Osteoblast (primary cell): ENCODE results near the gene DGKZ. TPM values are rescaled to one million over a fixed set of nuclear protein-coding genes. Genes with fewer than 3 reads are reported as not detected.

ENCODE experiments used
- DNase-seq: peaks from one replicate; pipeline ENCODE4 v3.0.0; 2011; ENCODE audit warnings: low spot score, mixed read lengths; ENCODE audit not compliant: insufficient read length; ENCODE audit errors: missing footprints
- H2AFZ ChIP-seq: 2 replicates; pipeline ENCODE4 v1.6.0; 2011; ENCODE audit warnings: mild to moderate bottlenecking, low read length
- H3K27ac ChIP-seq: 2 replicates; pipeline ENCODE4 v1.5.1; 2011; ENCODE audit warnings: mild to moderate bottlenecking, low read depth, low read length, moderate library complexity
- H3K27me3 ChIP-seq: 2 replicates; pipeline ENCODE4 v1.6.0; 2012; ENCODE audit warnings: mild to moderate bottlenecking, control low read depth, inconsistent platforms, low read length, moderate library complexity; ENCODE audit not compliant: insufficient read depth
- H3K36me3 ChIP-seq: 2 replicates; pipeline ENCODE4 v1.5.1; 2011; ENCODE audit warnings: mild to moderate bottlenecking, low read length, control low read depth, moderate library complexity; ENCODE audit not compliant: insufficient read depth
- H3K4me1 ChIP-seq: 2 replicates; pipeline ENCODE4 v1.5.1; 2011; ENCODE audit warnings: mild to moderate bottlenecking, low read length, control low read depth, moderate library complexity; ENCODE audit not compliant: insufficient read depth
- H3K4me2 ChIP-seq: 2 replicates; pipeline ENCODE4 v1.6.0; 2011; ENCODE audit warnings: mild to moderate bottlenecking, low read length; ENCODE audit not compliant: insufficient read depth
- H3K4me3 ChIP-seq: fragments of 200-600 bp; sonication (generic); 3 replicates; pipeline ENCODE4 v1.5.1; 2012; ENCODE audit warnings: mild to moderate bottlenecking, low read length, inconsistent platforms; ENCODE audit not compliant: insufficient read depth
- H3K79me2 ChIP-seq: 2 replicates; pipeline ENCODE4 v1.6.0; 2012; ENCODE audit warnings: mild to moderate bottlenecking, low read length, control low read depth, inconsistent platforms; ENCODE audit not compliant: insufficient read depth
- H3K9me3 ChIP-seq: 2 replicates; pipeline ENCODE4 v1.5.1; 2011; ENCODE audit warnings: low read depth, low read length, control low read depth
- H4K20me1 ChIP-seq: 2 replicates; pipeline ENCODE4 v1.6.0; 2012; ENCODE audit warnings: mild to moderate bottlenecking, low read length, control low read depth; ENCODE audit not compliant: insufficient read depth
- CTCF ChIP-seq: IDR thresholded peaks from 2 replicates; pipeline ENCODE4 v1.5.1; 2011; ENCODE audit warnings: mild to moderate bottlenecking, low read depth, low read length, moderate library complexity; ENCODE audit errors: extremely low read depth
- total RNA-seq: library from RNA; depleted of rRNA; stranded (reverse); fragments of >200 nt; gene quantifications from 2 replicates; pipeline ENCODE4 v1.2.3, GENCODE V29; 2012

DGKZ gene
- total RNA-seq, 1 donor, result 52.5 TPM

- Histone ChIP-seq H3K4me1 (peaks cover 15% of the 10 kb centered on the region), H4K20me1 (peaks cover 32% of the 10 kb centered on the region), H3K36me3 (no peaks in the 10 kb centered on the region), H3K9me3 (no peaks in the 10 kb centered on the region), H2AFZ (no peak overlapping the region), H3K79me2 (no peaks in the 10 kb centered on the region), H3K4me2 (peak overlapping the region; percentile 79), H3K4me3 (peak overlapping the region; percentile 64), H3K27ac (no peak overlapping the region), H3K27me3 (peaks cover 38% of the 10 kb centered on the region)
- no peak for TF ChIP-seq CTCF
- DNase-seq, result peak; percentile 100
Measured at GRCh38 chr11:46392421-46393230, 45.4 kb downstream of the DGKZ start.

GRCh38 chr11:46393231-46393616, 46.0 kb downstream of the DGKZ start:
- no peak overlapping the region for H3K27ac ChIP-seq
- H3K36me3 ChIP-seq, result no peaks in the 10 kb centered on the region
- H3K27me3 ChIP-seq, result peaks cover 32% of the 10 kb centered on the region
- H2AFZ ChIP-seq, result no peak overlapping the region
- peaks cover 35% of the 10 kb centered on the region for H4K20me1 ChIP-seq
- H3K4me1 ChIP-seq, result peaks cover 15% of the 10 kb centered on the region
- no peaks in the 10 kb centered on the region for H3K9me3 ChIP-seq
- H3K79me2 ChIP-seq, result no peaks in the 10 kb centered on the region
- H3K4me2 ChIP-seq, result peak overlapping the region; percentile 79
- TF ChIP-seq CTCF, result no peak
- peak overlapping the region; percentile 64 for H3K4me3 ChIP-seq
- DNase-seq, result no peak

GRCh38 chr11:46393759-46394158, 46.5 kb downstream of the DGKZ start:
- no peaks in the 10 kb centered on the region for H3K36me3 ChIP-seq
- no peak overlapping the region for H3K4me2 ChIP-seq
- H4K20me1 ChIP-seq, result peaks cover 35% of the 10 kb centered on the region

More at GRCh38 chr11:46393759-46394158, 46.5 kb downstream of the DGKZ start:
- H3K4me1 ChIP-seq, result peaks cover 15% of the 10 kb centered on the region
- TF ChIP-seq CTCF, result no peak
- no peaks in the 10 kb centered on the region for H3K9me3 ChIP-seq
- H3K27me3 ChIP-seq, result peaks cover 27% of the 10 kb centered on the region
- H3K4me3 ChIP-seq, result no peak overlapping the region
- no peaks in the 10 kb centered on the region for H3K79me2 ChIP-seq
- peak; percentile 38 for DNase-seq
- no peak overlapping the region for H2AFZ ChIP-seq
- no peak overlapping the region for H3K27ac ChIP-seq
